ENCODE measurements around the gene NLRC3. TPM values are rescaled to one million over a fixed set of nuclear protein-coding genes. Genes with fewer than 3 reads are reported as not detected.

NLRC3 gene
- total RNA-seq, 1 donor from 2014 or later = 3.0 TPM

GRCh38 chr16:3578610-3579551, 1.7 kb upstream of the NLRC3 start:
- no peak for DNase-seq (ENCODE audit: low spot score)

- no peak for DNase-seq (ENCODE audit: low spot score)
Measured at GRCh38 chr16:3578121-3578520, 918 bp upstream of the NLRC3 start.

- no peak for DNase-seq (ENCODE audit: low spot score)
Measured at GRCh38 chr16:3576211-3576610, 992 bp downstream of the NLRC3 start.

GRCh38 chr16:3575491-3575890, 1.7 kb downstream of the NLRC3 start:
- DNase-seq (ENCODE audit: low spot score) = no peak

- no peak for DNase-seq (ENCODE audit: low spot score)
Measured at GRCh38 chr16:3574195-3574594, 3.0 kb downstream of the NLRC3 start.

GRCh38 chr16:3573146-3573815, 3.9 kb downstream of the NLRC3 start:
- no peak for DNase-seq (ENCODE audit: low spot score)

- DNase-seq (ENCODE audit: low spot score) = no peak
Measured at GRCh38 chr16:3570420-3571062, 6.7 kb downstream of the NLRC3 start.

GRCh38 chr16:3569851-3570250, 7.4 kb downstream of the NLRC3 start:
- no peak for DNase-seq (ENCODE audit: low spot score)

- no peak for DNase-seq (ENCODE audit: low spot score)
Measured at GRCh38 chr16:3566990-3567389, 10.2 kb downstream of the NLRC3 start.

- no peak for DNase-seq (ENCODE audit: low spot score)
Measured at GRCh38 chr16:3564889-3565141, 12.4 kb downstream of the NLRC3 start.

- no peak for DNase-seq (ENCODE audit: low spot score)
Measured at GRCh38 chr16:3564130-3564888, 12.9 kb downstream of the NLRC3 start.

- DNase-seq (ENCODE audit: low spot score) = no peak
Measured at GRCh38 chr16:3562914-3563480, 14.2 kb downstream of the NLRC3 start.

GRCh38 chr16:3561626-3562025, 15.6 kb downstream of the NLRC3 start:
- no peak for DNase-seq (ENCODE audit: low spot score)

GRCh38 chr16:3554351-3554928, 22.8 kb downstream of the NLRC3 start:
- DNase-seq (ENCODE audit: low spot score) = no peak

GRCh38 chr16:3553138-3553923, 23.9 kb downstream of the NLRC3 start:
- no peak for DNase-seq (ENCODE audit: low spot score)

GRCh38 chr16:3550851-3551847, 26.1 kb downstream of the NLRC3 start:
- no peak for DNase-seq (ENCODE audit: low spot score)

GRCh38 chr16:3549906-3550305, 27.3 kb downstream of the NLRC3 start:
- no peak for DNase-seq (ENCODE audit: low spot score)

GRCh38 chr16:3548859-3549258, 28.3 kb downstream of the NLRC3 start:
- DNase-seq (ENCODE audit: low spot score) = no peak

- no peak for DNase-seq (ENCODE audit: low spot score)
Measured at GRCh38 chr16:3548445-3548844, 28.8 kb downstream of the NLRC3 start.
